ENCODE results near the gene MAP1B.

MAP1B gene

DNA sequence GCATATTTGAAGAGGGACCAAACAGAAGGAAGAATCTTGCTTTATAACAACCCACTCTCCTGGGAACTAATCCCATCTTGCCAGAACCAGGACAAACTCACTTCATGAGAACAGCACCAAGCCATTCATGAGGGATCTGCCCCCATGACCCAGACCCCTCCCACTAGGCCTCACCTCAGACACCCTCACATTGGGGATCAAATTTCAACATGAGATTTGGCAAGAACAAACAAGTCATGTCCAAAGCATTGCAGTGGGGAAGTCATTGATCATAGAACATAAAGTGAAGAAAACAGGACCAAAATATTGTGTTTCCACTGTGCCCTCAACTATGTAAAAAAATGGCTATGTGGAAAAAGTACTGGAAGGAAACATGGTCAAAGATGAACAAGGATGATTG lies 43.9 kb downstream of the MAP1B start:
- no peaks in the 10 kb centered on the region for H3K9me3 ChIP-seq (replicated peaks; ENCODE audit: insufficient read depth, low read length)
- no peak overlapping the region for H3K27ac ChIP-seq (ENCODE audit: low read length)
- H4K20me1 ChIP-seq (ENCODE audit: insufficient read depth, low read length): no peaks in the 10 kb centered on the region
- H3K9ac ChIP-seq (ENCODE audit: low read length): no peak overlapping the region
- no peak overlapping the region for H3K4me2 ChIP-seq (ENCODE audit: low read depth, low read length)
- H3K79me2 ChIP-seq (ENCODE audit: low read length): no peaks in the 10 kb centered on the region
- no peaks in the 10 kb centered on the region for H3F3A ChIP-seq (ENCODE audit: insufficient read depth, low read length)
- H3K4me1 ChIP-seq (ENCODE audit: low read length): no peaks in the 10 kb centered on the region
- H3K27me3 ChIP-seq (replicated peaks; ENCODE audit: insufficient read depth, low read length): no peaks in the 10 kb centered on the region
- no peak for DNase-seq
- H3K9me2 ChIP-seq (replicated peaks; ENCODE audit: insufficient read depth, low read length): no peaks in the 10 kb centered on the region
- H3K36me3 ChIP-seq (replicated peaks; ENCODE audit: insufficient read depth, low read length): no peaks in the 10 kb centered on the region
- H2AFZ ChIP-seq (ENCODE audit: low read length): no peak overlapping the region
- H3K4me3 ChIP-seq (ENCODE audit: low read length): no peak overlapping the region
- TF ChIP-seq, protein P1, sequence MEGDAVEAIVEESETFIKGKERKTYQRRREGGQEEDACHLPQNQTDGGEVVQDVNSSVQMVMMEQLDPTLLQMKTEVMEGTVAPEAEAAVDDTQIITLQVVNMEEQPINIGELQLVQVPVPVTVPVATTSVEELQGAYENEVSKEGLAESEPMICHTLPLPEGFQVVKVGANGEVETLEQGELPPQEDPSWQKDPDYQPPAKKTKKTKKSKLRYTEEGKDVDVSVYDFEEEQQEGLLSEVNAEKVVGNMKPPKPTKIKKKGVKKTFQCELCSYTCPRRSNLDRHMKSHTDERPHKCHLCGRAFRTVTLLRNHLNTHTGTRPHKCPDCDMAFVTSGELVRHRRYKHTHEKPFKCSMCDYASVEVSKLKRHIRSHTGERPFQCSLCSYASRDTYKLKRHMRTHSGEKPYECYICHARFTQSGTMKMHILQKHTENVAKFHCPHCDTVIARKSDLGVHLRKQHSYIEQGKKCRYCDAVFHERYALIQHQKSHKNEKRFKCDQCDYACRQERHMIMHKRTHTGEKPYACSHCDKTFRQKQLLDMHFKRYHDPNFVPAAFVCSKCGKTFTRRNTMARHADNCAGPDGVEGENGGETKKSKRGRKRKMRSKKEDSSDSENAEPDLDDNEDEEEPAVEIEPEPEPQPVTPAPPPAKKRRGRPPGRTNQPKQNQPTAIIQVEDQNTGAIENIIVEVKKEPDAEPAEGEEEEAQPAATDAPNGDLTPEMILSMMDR (IDR thresholded peaks at IDR 0.05; ENCODE audit: low read length): no peak
- TF ChIP-seq EZH2phosphoT487 (IDR thresholded peaks at IDR 0.05; ENCODE audit: low read length): no peak
- TF ChIP-seq EZH2 (optimal IDR thresholded peaks at IDR 0.05; ENCODE audit: low read depth, low read length): no peak

DNA sequence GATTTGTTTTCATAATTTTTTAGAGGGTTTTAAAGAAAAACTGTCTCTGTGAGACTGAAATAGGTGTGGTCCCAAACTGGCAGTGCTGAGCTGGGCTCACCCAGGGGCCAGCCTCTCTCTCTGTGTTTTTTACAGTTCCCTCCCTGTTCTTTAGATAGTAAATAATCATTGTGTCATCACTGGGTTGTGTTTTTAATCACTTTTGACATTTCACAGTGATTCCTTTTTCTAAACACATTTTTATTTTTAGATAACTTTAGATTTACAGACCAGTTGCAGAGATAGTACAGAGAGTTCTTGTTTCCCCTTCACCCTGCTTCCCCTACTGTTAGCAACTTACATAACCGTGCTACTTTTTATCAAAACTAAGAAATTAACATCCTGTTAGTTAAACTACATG lies 44.4 kb downstream of the MAP1B start:
- no peaks in the 10 kb centered on the region for H3K4me1 ChIP-seq (ENCODE audit: low read length)
- no peak overlapping the region for H3K27ac ChIP-seq (ENCODE audit: low read length)

DNA sequence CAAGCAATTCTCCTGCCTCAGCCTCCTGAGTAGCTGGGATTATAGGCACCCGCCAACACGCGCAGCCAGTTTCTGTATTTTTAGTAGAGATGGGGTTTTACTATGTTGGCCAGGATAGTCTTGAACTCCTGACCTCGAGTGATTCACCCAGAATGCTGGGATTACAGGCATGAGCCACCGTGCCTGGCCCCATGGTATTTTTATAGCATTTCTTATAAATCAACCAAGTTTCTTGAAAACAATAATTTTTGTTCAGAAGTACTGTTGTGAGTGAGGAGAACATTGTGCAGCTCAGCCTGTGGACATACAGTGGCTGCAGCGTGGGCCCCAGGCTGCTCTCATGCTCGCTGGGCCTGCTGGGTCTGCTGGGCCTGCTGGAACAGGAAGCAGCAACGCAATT lies 45.3 kb downstream of the MAP1B start:
- H3K4me1 ChIP-seq (ENCODE audit: low read length): no peaks in the 10 kb centered on the region
- H3K4me2 ChIP-seq (ENCODE audit: low read depth, low read length): no peak overlapping the region
- H3K9me3 ChIP-seq (replicated peaks; ENCODE audit: insufficient read depth, low read length): no peaks in the 10 kb centered on the region
- H3K9me2 ChIP-seq (replicated peaks; ENCODE audit: insufficient read depth, low read length): no peaks in the 10 kb centered on the region
- no peak for DNase-seq
- no peaks in the 10 kb centered on the region for H3K36me3 ChIP-seq (replicated peaks; ENCODE audit: insufficient read depth, low read length)
- H3K79me2 ChIP-seq (ENCODE audit: low read length): no peaks in the 10 kb centered on the region
- H3K27me3 ChIP-seq (replicated peaks; ENCODE audit: insufficient read depth, low read length): no peaks in the 10 kb centered on the region
- TF ChIP-seq EZH2 (optimal IDR thresholded peaks at IDR 0.05; ENCODE audit: low read depth, low read length): no peak
- TF ChIP-seq, protein P1 (IDR thresholded peaks at IDR 0.05; ENCODE audit: low read length): no peak
- TF ChIP-seq EZH2phosphoT487 (IDR thresholded peaks at IDR 0.05; ENCODE audit: low read length): no peak
- no peaks in the 10 kb centered on the region for H4K20me1 ChIP-seq (ENCODE audit: insufficient read depth, low read length)
- no peak overlapping the region for H3K27ac ChIP-seq (ENCODE audit: low read length)
- no peak overlapping the region for H3K4me3 ChIP-seq (ENCODE audit: low read length)
- H3F3A ChIP-seq (ENCODE audit: insufficient read depth, low read length): no peaks in the 10 kb centered on the region
- no peak overlapping the region for H2AFZ ChIP-seq (ENCODE audit: low read length)
- no peak overlapping the region for H3K9ac ChIP-seq (ENCODE audit: low read length)

More for the DNA sequence above, 44.4 kb downstream of the MAP1B start:
- Histone ChIP-seq H2AFZ (ENCODE audit: low read length) (no peak overlapping the region), H3K27me3 (replicated peaks; ENCODE audit: insufficient read depth, low read length) (no peaks in the 10 kb centered on the region), H3K9ac (ENCODE audit: low read length) (no peak overlapping the region), H3K9me3 (replicated peaks; ENCODE audit: insufficient read depth, low read length) (no peaks in the 10 kb centered on the region), H3F3A (ENCODE audit: insufficient read depth, low read length) (no peaks in the 10 kb centered on the region), H3K36me3 (replicated peaks; ENCODE audit: insufficient read depth, low read length) (no peaks in the 10 kb centered on the region), H4K20me1 (ENCODE audit: insufficient read depth, low read length) (no peaks in the 10 kb centered on the region), H3K4me3 (ENCODE audit: low read length) (no peak overlapping the region), H3K9me2 (replicated peaks; ENCODE audit: insufficient read depth, low read length) (no peaks in the 10 kb centered on the region), H3K4me2 (ENCODE audit: low read depth, low read length) (no peak overlapping the region), H3K79me2 (ENCODE audit: low read length) (no peaks in the 10 kb centered on the region)
- no peak for DNase-seq
- TF ChIP-seq, protein P1 (IDR thresholded peaks at IDR 0.05; ENCODE audit: low read length): no peak
- TF ChIP-seq EZH2phosphoT487 (IDR thresholded peaks at IDR 0.05; ENCODE audit: low read length): no peak
- no peak for TF ChIP-seq EZH2 (optimal IDR thresholded peaks at IDR 0.05; ENCODE audit: low read depth, low read length)

Measured in MM.1S (cell line).